SJSA1 (cell line): ENCODE data around the gene SDK1. TPM values are rescaled to one million over a fixed set of nuclear protein-coding genes. Genes with fewer than 3 reads are reported as not detected.
A peak's percentile ranks its signal among the peaks of the same experiment; 100 is the strongest.

Experiments
- DNase-seq, 2 experiments: peaks; one replicate each; pipeline ENCODE4 v3.0.0-alpha.2; 2015 to 2020; ENCODE audit warnings: low spot score in 2 of 2, low read depth in 1 of 2
- H3K27ac ChIP-seq: fragments of 250-450 bp; sonication (Bioruptor Pico); 2 replicates; pipeline ENCODE4 v1.5.1; 2020; ENCODE audit warnings: mild to moderate bottlenecking, moderate library complexity
- H3K27me3 ChIP-seq: fragments of 250-450 bp; sonication (Bioruptor Pico); replicated peaks from 2 replicates; pipeline ENCODE4 v1.5.1; 2020; ENCODE audit warnings: mild to moderate bottlenecking, moderate library complexity
- H3K36me3 ChIP-seq: fragments of 250-450 bp; sonication (Bioruptor Pico); 2 replicates; pipeline ENCODE4 v1.5.1; 2020; ENCODE audit warnings: mild to moderate bottlenecking
- H3K4me1 ChIP-seq: fragments of 250-450 bp; sonication (Bioruptor Pico); replicated peaks from 2 replicates; pipeline ENCODE4 v1.6.1; 2021; ENCODE audit warnings: mild to moderate bottlenecking
- H3K4me3 ChIP-seq: fragments of 250-450 bp; sonication (Bioruptor Pico); 2 replicates; pipeline ENCODE4 v1.5.1; 2020; ENCODE audit warnings: mild to moderate bottlenecking
- H3K9me3 ChIP-seq: fragments of 250-450 bp; sonication (Bioruptor Pico); replicated peaks from 2 replicates; pipeline ENCODE4 v1.5.1; 2020; ENCODE audit warnings: mild to moderate bottlenecking
- total RNA-seq: library from RNA; depleted of rRNA; stranded (reverse); fragments of >200 nt; shearing (Covaris generic); gene quantifications from 2 replicates; pipeline ENCODE4 v1.2.3, GENCODE V29; 2014

Gene SDK1
- total RNA-seq, 1 experiment from 2014 or later = 8.7 TPM

GRCh38 chr7:4048336-4048735 lies 747.3 kb downstream of the SDK1 start:
- no peaks in the 10 kb centered on the region for H3K9me3 ChIP-seq

GRCh38 chr7:4049202-4049601 lies 748.1 kb downstream of the SDK1 start:
- no peak overlapping the region for H3K27ac ChIP-seq
- no peak overlapping the region for H3K4me3 ChIP-seq
- no peaks in the 10 kb centered on the region for H3K9me3 ChIP-seq
- H3K27me3 ChIP-seq = no peaks in the 10 kb centered on the region
- peaks cover 5% of the 10 kb centered on the region for H3K36me3 ChIP-seq
- no peaks in the 10 kb centered on the region for H3K4me1 ChIP-seq
- no peak for DNase-seq

More at GRCh38 chr7:4048336-4048735, 747.3 kb downstream of the SDK1 start:
- Histone ChIP-seq H3K4me1 (no peaks in the 10 kb centered on the region), H3K27ac (no peak overlapping the region), H3K4me3 (no peak overlapping the region), H3K27me3 (no peaks in the 10 kb centered on the region), H3K36me3 (peaks cover 5% of the 10 kb centered on the region)
- DNase-seq = no peak

- Histone ChIP-seq H3K9me3 (no peaks in the 10 kb centered on the region), H3K4me3 (no peak overlapping the region), H3K36me3 (peaks cover 5% of the 10 kb centered on the region), H3K27ac (no peak overlapping the region), H3K4me1 (no peaks in the 10 kb centered on the region), H3K27me3 (no peaks in the 10 kb centered on the region)
- DNase-seq = no peak
Observed at GRCh38 chr7:4050126-4050660, 749.1 kb downstream of the SDK1 start.

- H3K4me3 ChIP-seq = no peak overlapping the region
- no peak overlapping the region for H3K27ac ChIP-seq
- no peak for DNase-seq
- no peaks in the 10 kb centered on the region for H3K9me3 ChIP-seq
- H3K4me1 ChIP-seq = no peaks in the 10 kb centered on the region
- no peaks in the 10 kb centered on the region for H3K27me3 ChIP-seq
- H3K36me3 ChIP-seq = peaks cover 5% of the 10 kb centered on the region
Observed at GRCh38 chr7:4051696-4052095, 750.6 kb downstream of the SDK1 start.

- peaks cover 5% of the 10 kb centered on the region for H3K36me3 ChIP-seq
- H3K4me1 ChIP-seq = no peaks in the 10 kb centered on the region
- H3K27ac ChIP-seq = no peak overlapping the region
- no peaks in the 10 kb centered on the region for H3K27me3 ChIP-seq
- no peak for DNase-seq
- no peak overlapping the region for H3K4me3 ChIP-seq
- H3K9me3 ChIP-seq = no peaks in the 10 kb centered on the region
Observed at GRCh38 chr7:4052130-4052529, 751.1 kb downstream of the SDK1 start.

- Histone ChIP-seq H3K27me3 (no peaks in the 10 kb centered on the region), H3K9me3 (no peaks in the 10 kb centered on the region), H3K27ac (no peak overlapping the region), H3K36me3 (peaks cover 5% of the 10 kb centered on the region), H3K4me3 (no peak overlapping the region), H3K4me1 (peaks cover 12% of the 10 kb centered on the region)
- DNase-seq = no peak
Observed at GRCh38 chr7:4054158-4054557, 753.1 kb downstream of the SDK1 start.

GRCh38 chr7:4056552-4057288 lies 755.7 kb downstream of the SDK1 start:
- H3K27ac ChIP-seq = no peak overlapping the region
- no peaks in the 10 kb centered on the region for H3K27me3 ChIP-seq
- H3K36me3 ChIP-seq = peaks cover 2% of the 10 kb centered on the region
- DNase-seq = no peak
- peaks cover 12% of the 10 kb centered on the region for H3K4me1 ChIP-seq
- no peak overlapping the region for H3K4me3 ChIP-seq
- H3K9me3 ChIP-seq = no peaks in the 10 kb centered on the region

- no peak overlapping the region for H3K4me3 ChIP-seq
- H3K36me3 ChIP-seq = no peaks in the 10 kb centered on the region; the same call in 1 of the 2 replicates
- no peak overlapping the region for H3K27ac ChIP-seq
- DNase-seq = no peak
- peaks cover 12% of the 10 kb centered on the region for H3K4me1 ChIP-seq
- no peaks in the 10 kb centered on the region for H3K9me3 ChIP-seq
- no peaks in the 10 kb centered on the region for H3K27me3 ChIP-seq
Observed at GRCh38 chr7:4057289-4057616, 756.2 kb downstream of the SDK1 start.

- Histone ChIP-seq H3K27ac (0 out of 2 replicates have a peak overlapping the region, but pooled peaks have one; percentile 3), H3K9me3 (no peaks in the 10 kb centered on the region), H3K4me3 (no peak overlapping the region), H3K36me3 (no peaks in the 10 kb centered on the region; the same call in 1 of the 2 replicates), H3K4me1 (peaks cover 12% of the 10 kb centered on the region), H3K27me3 (no peaks in the 10 kb centered on the region)
- DNase-seq = no peak
Observed at GRCh38 chr7:4058158-4058557, 757.1 kb downstream of the SDK1 start.

- DNase-seq = no peak
- no peak overlapping the region for H3K27ac ChIP-seq
- no peaks in the 10 kb centered on the region for H3K9me3 ChIP-seq
- no peaks in the 10 kb centered on the region for H3K4me1 ChIP-seq
- H3K27me3 ChIP-seq = no peaks in the 10 kb centered on the region
- H3K4me3 ChIP-seq = no peak overlapping the region
- H3K36me3 ChIP-seq = peaks cover 7% of the 10 kb centered on the region
Observed at GRCh38 chr7:4065190-4065589, 764.1 kb downstream of the SDK1 start.

- no peak overlapping the region for H3K4me3 ChIP-seq
- H3K27ac ChIP-seq = no peak overlapping the region
- peaks cover 11% of the 10 kb centered on the region for H3K36me3 ChIP-seq
- no peaks in the 10 kb centered on the region for H3K27me3 ChIP-seq
- no peaks in the 10 kb centered on the region for H3K9me3 ChIP-seq
- no peaks in the 10 kb centered on the region for H3K4me1 ChIP-seq
- DNase-seq = no peak
Observed at GRCh38 chr7:4066206-4066605, 765.2 kb downstream of the SDK1 start.

- no peaks in the 10 kb centered on the region for H3K9me3 ChIP-seq
- no peak overlapping the region for H3K4me3 ChIP-seq
- H3K4me1 ChIP-seq = no peaks in the 10 kb centered on the region
- no peaks in the 10 kb centered on the region for H3K27me3 ChIP-seq
- H3K36me3 ChIP-seq = peaks cover 13% of the 10 kb centered on the region
- H3K27ac ChIP-seq = no peak overlapping the region
- no peak for DNase-seq
Observed at GRCh38 chr7:4066626-4067475, 765.8 kb downstream of the SDK1 start.

GRCh38 chr7:4067476-4067760 lies 766.4 kb downstream of the SDK1 start:
- H3K4me1 ChIP-seq = no peaks in the 10 kb centered on the region
- no peak for DNase-seq
- H3K27me3 ChIP-seq = no peaks in the 10 kb centered on the region
- peaks cover 13% of the 10 kb centered on the region for H3K36me3 ChIP-seq
- no peaks in the 10 kb centered on the region for H3K9me3 ChIP-seq
- no peak overlapping the region for H3K27ac ChIP-seq
- no peak overlapping the region for H3K4me3 ChIP-seq

GRCh38 chr7:4067874-4068273 lies 766.8 kb downstream of the SDK1 start:
- Histone ChIP-seq H3K27ac (no peak overlapping the region), H3K4me1 (no peaks in the 10 kb centered on the region), H3K27me3 (no peaks in the 10 kb centered on the region), H3K4me3 (no peak overlapping the region), H3K36me3 (peaks cover 13% of the 10 kb centered on the region), H3K9me3 (no peaks in the 10 kb centered on the region)
- DNase-seq = no peak
